ENCODE data around the gene SLC6A3.
A peak's percentile ranks its signal among the peaks of the same experiment; 100 is the strongest.

The SLC6A3 gene

GRCh38 chr5:1448511-1449011 lies 3.3 kb upstream of the SLC6A3 start:
- Histone ChIP-seq H3K4me3 (ENCODE audit: insufficient read length, low read depth) (no peak overlapping the region), H3K27me3 (ENCODE audit: insufficient read depth, insufficient read length) (peaks cover 53% of the 10 kb centered on the region), H3K4me1 (ENCODE audit: insufficient read depth, insufficient read length) (peaks cover 3% of the 10 kb centered on the region), H3K36me3 (ENCODE audit: insufficient read depth, insufficient read length, low read length) (no peaks in the 10 kb centered on the region), H3K9me3 (ENCODE audit: insufficient read depth, low read length) (peaks cover 5% of the 10 kb centered on the region), H3K9ac (ENCODE audit: insufficient read length, low read depth) (no peak overlapping the region)
- TF ChIP-seq YY1 (IDR thresholded peaks at IDR 0.05; ENCODE audit: insufficient read depth, insufficient read length) (no peak), ZNF274 (IDR thresholded peaks at IDR 0.05; ENCODE audit: low read depth, low read length) (no peak), SUZ12 (IDR thresholded peaks at IDR 0.05; ENCODE audit: extremely low read depth, insufficient read depth, insufficient read length) (no peak)
- no peak for DNase-seq (ENCODE audit: low read depth, low spot score)

GRCh38 chr5:1447671-1448361 lies 2.6 kb upstream of the SLC6A3 start:
- no peak overlapping the region for H3K4me3 ChIP-seq (ENCODE audit: insufficient read length, low read depth)
- H3K9me3 ChIP-seq (ENCODE audit: insufficient read depth, low read length), result no peaks in the 10 kb centered on the region
- no peak overlapping the region for H3K9ac ChIP-seq (ENCODE audit: insufficient read length, low read depth)
- no peaks in the 10 kb centered on the region for H3K36me3 ChIP-seq (ENCODE audit: insufficient read depth, insufficient read length, low read length)
- DNase-seq (ENCODE audit: low read depth, low spot score), result no peak
- peaks cover 60% of the 10 kb centered on the region for H3K27me3 ChIP-seq (ENCODE audit: insufficient read depth, insufficient read length)
- TF ChIP-seq SUZ12 (IDR thresholded peaks at IDR 0.05; ENCODE audit: extremely low read depth, insufficient read depth, insufficient read length) (no peak), YY1 (IDR thresholded peaks at IDR 0.05; ENCODE audit: insufficient read depth, insufficient read length) (no peak), ZNF274 (IDR thresholded peaks at IDR 0.05; ENCODE audit: low read depth, low read length) (no peak)
- peaks cover 6% of the 10 kb centered on the region for H3K4me1 ChIP-seq (ENCODE audit: insufficient read depth, insufficient read length)

- H3K9me3 ChIP-seq (ENCODE audit: insufficient read depth, low read length), result no peaks in the 10 kb centered on the region
- H3K36me3 ChIP-seq (ENCODE audit: insufficient read depth, insufficient read length, low read length), result no peaks in the 10 kb centered on the region
- no peak overlapping the region for H3K4me3 ChIP-seq (ENCODE audit: insufficient read length, low read depth)
- TF ChIP-seq SUZ12 (IDR thresholded peaks at IDR 0.05; ENCODE audit: extremely low read depth, insufficient read depth, insufficient read length), result peak; percentile 2
- no peak for TF ChIP-seq YY1 (IDR thresholded peaks at IDR 0.05; ENCODE audit: insufficient read depth, insufficient read length)
- peaks cover 68% of the 10 kb centered on the region for H3K27me3 ChIP-seq (ENCODE audit: insufficient read depth, insufficient read length)
- H3K9ac ChIP-seq (ENCODE audit: insufficient read length, low read depth), result no peak overlapping the region
- DNase-seq (ENCODE audit: low read depth, low spot score), result no peak
- H3K4me1 ChIP-seq (ENCODE audit: insufficient read depth, insufficient read length), result peaks cover 6% of the 10 kb centered on the region
These were observed 1.5 kb upstream of the SLC6A3 start for GRCh38 chr5:1446602-1447343.

GRCh38 chr5:1445689-1446601 lies 705 bp upstream of the SLC6A3 start:
- Histone ChIP-seq H3K4me3 (ENCODE audit: insufficient read length, low read depth) (peak overlapping the region; percentile 40), H3K27me3 (ENCODE audit: insufficient read depth, insufficient read length) (peaks cover 68% of the 10 kb centered on the region)

GRCh38 chr5:1444361-1445189 lies 665 bp downstream of the SLC6A3 start:
- no peak for DNase-seq (ENCODE audit: low read depth, low spot score)
- H3K9ac ChIP-seq (ENCODE audit: insufficient read length, low read depth), result peak overlapping the region; percentile 50
- peaks cover 68% of the 10 kb centered on the region for H3K27me3 ChIP-seq (ENCODE audit: insufficient read depth, insufficient read length)
- H3K4me3 ChIP-seq (ENCODE audit: insufficient read length, low read depth), result peak overlapping the region; percentile 37
- no peaks in the 10 kb centered on the region for H3K36me3 ChIP-seq (ENCODE audit: insufficient read depth, insufficient read length, low read length)
- peaks cover 6% of the 10 kb centered on the region for H3K4me1 ChIP-seq (ENCODE audit: insufficient read depth, insufficient read length)
- H3K9me3 ChIP-seq (ENCODE audit: insufficient read depth, low read length), result no peaks in the 10 kb centered on the region
- TF ChIP-seq SUZ12 (IDR thresholded peaks at IDR 0.05; ENCODE audit: extremely low read depth, insufficient read depth, insufficient read length), result peak; percentile 88
- no peak for TF ChIP-seq ZNF274 (IDR thresholded peaks at IDR 0.05; ENCODE audit: low read depth, low read length)

More at GRCh38 chr5:1445689-1446601, 705 bp upstream of the SLC6A3 start:
- Histone ChIP-seq H3K9me3 (ENCODE audit: insufficient read depth, low read length) (no peaks in the 10 kb centered on the region), H3K4me1 (ENCODE audit: insufficient read depth, insufficient read length) (peaks cover 6% of the 10 kb centered on the region), H3K36me3 (ENCODE audit: insufficient read depth, insufficient read length, low read length) (no peaks in the 10 kb centered on the region), H3K9ac (ENCODE audit: insufficient read length, low read depth) (peak overlapping the region; percentile 67)
- TF ChIP-seq SUZ12 (IDR thresholded peaks at IDR 0.05; ENCODE audit: extremely low read depth, insufficient read depth, insufficient read length), result no peak
- DNase-seq (ENCODE audit: low read depth, low spot score), result no peak

GRCh38 chr5:1443991-1444360 lies 1.3 kb downstream of the SLC6A3 start:
- H3K27me3 ChIP-seq (ENCODE audit: insufficient read depth, insufficient read length), result peaks cover 66% of the 10 kb centered on the region
- no peaks in the 10 kb centered on the region for H3K9me3 ChIP-seq (ENCODE audit: insufficient read depth, low read length)
- H3K4me1 ChIP-seq (ENCODE audit: insufficient read depth, insufficient read length), result peaks cover 6% of the 10 kb centered on the region
- H3K9ac ChIP-seq (ENCODE audit: insufficient read length, low read depth), result no peak overlapping the region
- no peak for DNase-seq (ENCODE audit: low read depth, low spot score)
- peak overlapping the region; percentile 37 for H3K4me3 ChIP-seq (ENCODE audit: insufficient read length, low read depth)
- H3K36me3 ChIP-seq (ENCODE audit: insufficient read depth, insufficient read length, low read length), result no peaks in the 10 kb centered on the region
- TF ChIP-seq SUZ12 (IDR thresholded peaks at IDR 0.05; ENCODE audit: extremely low read depth, insufficient read depth, insufficient read length) (peak; percentile 4), YY1 (IDR thresholded peaks at IDR 0.05; ENCODE audit: insufficient read depth, insufficient read length) (no peak), ZNF274 (IDR thresholded peaks at IDR 0.05; ENCODE audit: low read depth, low read length) (no peak)
